ENCODE data around the gene RSPH6A. TPM values are rescaled to one million over a fixed set of nuclear protein-coding genes. Genes with fewer than 3 reads are reported as not detected.

The RSPH6A gene
- total RNA-seq, 1 donor from 2014 or later: 0.19 TPM

DNA sequence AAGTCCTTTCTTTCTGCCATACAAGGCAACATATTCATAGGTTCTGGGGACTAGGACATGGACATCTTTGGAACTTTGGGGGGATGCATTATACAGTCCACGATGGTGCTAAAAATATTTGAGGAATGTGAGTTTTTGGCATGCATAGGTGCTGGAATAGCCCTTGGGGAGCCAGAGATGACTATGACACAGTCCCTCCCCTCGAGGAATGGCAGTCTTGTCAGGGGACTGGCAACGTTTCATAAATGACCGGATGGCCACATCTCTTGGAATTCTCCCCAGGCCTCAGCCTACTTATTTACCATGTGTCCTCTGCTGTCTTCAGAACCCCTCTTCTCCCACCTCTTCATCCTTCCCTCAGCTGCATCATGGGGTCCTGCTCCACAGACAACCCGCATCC is 68.2 kb downstream of the RSPH6A start:
- no peaks in the 10 kb centered on the region for H3K9me3 Mint-ChIP-seq
- peaks cover 16% of the 10 kb centered on the region for H3K27me3 Mint-ChIP-seq
- H3K27ac Mint-ChIP-seq: no peak overlapping the region
- TF ChIP-seq, protein P1, sequence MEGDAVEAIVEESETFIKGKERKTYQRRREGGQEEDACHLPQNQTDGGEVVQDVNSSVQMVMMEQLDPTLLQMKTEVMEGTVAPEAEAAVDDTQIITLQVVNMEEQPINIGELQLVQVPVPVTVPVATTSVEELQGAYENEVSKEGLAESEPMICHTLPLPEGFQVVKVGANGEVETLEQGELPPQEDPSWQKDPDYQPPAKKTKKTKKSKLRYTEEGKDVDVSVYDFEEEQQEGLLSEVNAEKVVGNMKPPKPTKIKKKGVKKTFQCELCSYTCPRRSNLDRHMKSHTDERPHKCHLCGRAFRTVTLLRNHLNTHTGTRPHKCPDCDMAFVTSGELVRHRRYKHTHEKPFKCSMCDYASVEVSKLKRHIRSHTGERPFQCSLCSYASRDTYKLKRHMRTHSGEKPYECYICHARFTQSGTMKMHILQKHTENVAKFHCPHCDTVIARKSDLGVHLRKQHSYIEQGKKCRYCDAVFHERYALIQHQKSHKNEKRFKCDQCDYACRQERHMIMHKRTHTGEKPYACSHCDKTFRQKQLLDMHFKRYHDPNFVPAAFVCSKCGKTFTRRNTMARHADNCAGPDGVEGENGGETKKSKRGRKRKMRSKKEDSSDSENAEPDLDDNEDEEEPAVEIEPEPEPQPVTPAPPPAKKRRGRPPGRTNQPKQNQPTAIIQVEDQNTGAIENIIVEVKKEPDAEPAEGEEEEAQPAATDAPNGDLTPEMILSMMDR (conservative IDR thresholded peaks at IDR 0.05): no peak
- H3K36me3 Mint-ChIP-seq: no peaks in the 10 kb centered on the region
- DNase-seq (ENCODE audit: extremely low spot score, unreplicated experiment): no peak
- no peaks in the 10 kb centered on the region for H3K4me1 Mint-ChIP-seq (ENCODE audit: unreplicated experiment)
- no peak overlapping the region for H3K4me3 Mint-ChIP-seq

Other genes with a start within 250 kb of the RSPH6A start
- gene OPA3, start 230.5 kb downstream of the RSPH6A start, total RNA-seq (ENCODE audit: low replicate concordance): 10.1 and 16.2 TPM in 2 replicates
- gene GPR4, start 213.1 kb downstream of the RSPH6A start, total RNA-seq (ENCODE audit: low replicate concordance): not detected in 2 replicates
- 46.9 and 61.4 TPM in 2 replicates for gene EML2, start 175.9 kb downstream of the RSPH6A start, total RNA-seq (ENCODE audit: low replicate concordance)
- 8.0 and 9.1 TPM in 2 replicates for gene GIPR, start 147.1 kb downstream of the RSPH6A start, total RNA-seq (ENCODE audit: low replicate concordance)
- 397 and 471 TPM in 2 replicates for gene SNRPD2, start 123.4 kb downstream of the RSPH6A start, total RNA-seq (ENCODE audit: low replicate concordance)
- gene QPCTL, start 122.6 kb downstream of the RSPH6A start, total RNA-seq (ENCODE audit: low replicate concordance): 8.2 and 9.4 TPM in 2 replicates
- gene FBXO46, start 84.4 kb downstream of the RSPH6A start, total RNA-seq (ENCODE audit: low replicate concordance): 27.8 and 37.5 TPM in 2 replicates
- not detected in 2 replicates for gene MEIOSIN, start 81.9 kb downstream of the RSPH6A start, total RNA-seq (ENCODE audit: low replicate concordance)
- gene SIX5, start 46.1 kb downstream of the RSPH6A start, total RNA-seq (ENCODE audit: low replicate concordance): 19.7 and 38.0 TPM in 2 replicates
- 42.5 and 97.7 TPM in 2 replicates for gene DMPK, start 32.8 kb downstream of the RSPH6A start, total RNA-seq (ENCODE audit: low replicate concordance)
- 56.3 and 94.0 TPM in 2 replicates for gene DMWD, start 22.5 kb downstream of the RSPH6A start, total RNA-seq (ENCODE audit: low replicate concordance)
- 66.7 and 93.0 TPM in 2 replicates for gene SYMPK, start 47.8 kb upstream of the RSPH6A start, total RNA-seq (ENCODE audit: low replicate concordance)
- gene FOXA3, start 49.0 kb upstream of the RSPH6A start, total RNA-seq (ENCODE audit: low replicate concordance): 3.3 and 5.0 TPM in 2 replicates
- gene IRF2BP1, start 70.8 kb upstream of the RSPH6A start, total RNA-seq (ENCODE audit: low replicate concordance): 25.5 and 32.2 TPM in 2 replicates
- 8.0 and 8.5 TPM in 2 replicates for gene MYPOP, start 87.3 kb upstream of the RSPH6A start, total RNA-seq (ENCODE audit: low replicate concordance)
- gene NANOS2, start 99.5 kb upstream of the RSPH6A start, total RNA-seq (ENCODE audit: low replicate concordance): not detected in 2 replicates
- 0.17 and 5.0 TPM in 2 replicates for gene NOVA2, start 158.6 kb upstream of the RSPH6A start, total RNA-seq (ENCODE audit: low replicate concordance)
- gene CCDC61, start 180.2 kb upstream of the RSPH6A start, total RNA-seq (ENCODE audit: low replicate concordance): 16.9 and 19.4 TPM in 2 replicates
- not detected in 2 replicates for gene PGLYRP1, start 207.7 kb upstream of the RSPH6A start, total RNA-seq (ENCODE audit: low replicate concordance)
- gene IGFL4, start 225.7 kb upstream of the RSPH6A start, total RNA-seq (ENCODE audit: low replicate concordance): 1.3 and 3.3 TPM in 2 replicates

Measured in type B pancreatic cell (in vitro differentiated cells).